Measurements from ENCODE around the gene MYH7.
"Not testable (repeated sequence)": the region's sequence is repeated elsewhere in the genome, so short reads cannot be mapped to it uniquely, and the experiment has no call there.

The MYH7 gene

DNA sequence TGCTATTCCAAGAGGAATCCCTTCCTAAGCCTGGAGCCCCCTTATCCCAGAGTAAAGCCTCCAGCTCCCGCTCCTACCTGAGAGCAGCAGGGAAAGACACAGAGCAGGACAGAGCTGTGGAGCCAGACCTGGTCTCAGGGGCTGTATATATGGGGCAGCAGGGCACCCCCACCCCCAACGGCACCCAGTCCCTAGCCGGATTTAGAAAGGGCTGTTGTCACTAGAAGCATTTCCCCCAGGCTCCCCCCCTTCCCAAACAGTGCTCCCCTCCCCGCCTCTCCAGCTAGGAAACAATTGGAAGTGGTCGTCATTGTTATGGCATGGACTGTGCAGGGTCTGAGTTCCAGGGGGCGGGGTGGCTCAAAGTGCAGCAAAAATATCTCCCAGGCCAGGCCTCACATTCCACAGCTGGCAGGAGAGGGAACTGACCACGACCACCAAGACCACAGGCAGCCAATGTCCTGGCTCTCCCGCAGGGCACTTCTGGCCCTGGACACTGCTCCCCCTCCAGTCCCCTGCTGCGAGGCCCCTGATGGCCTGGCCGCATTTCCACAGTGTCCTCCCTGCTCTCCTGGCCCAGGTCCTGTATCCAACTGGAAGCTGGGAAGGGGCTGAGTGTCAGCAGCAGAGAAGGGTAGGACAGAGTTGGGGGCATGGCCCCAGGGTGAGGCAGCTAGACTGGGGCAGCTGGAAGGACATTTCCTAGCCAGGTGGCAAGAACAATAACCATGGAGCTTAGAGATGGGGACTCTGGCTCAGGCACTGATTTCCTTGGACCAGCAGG is at the start of gene MYH7:
Gene MYH7 (minus strand): TSS at position 118 of the 784 bp plus-strand sequence. CDS start 1,928 bp downstream, outside the sequence.
- peak; percentile 30 for DNase-seq

DNA sequence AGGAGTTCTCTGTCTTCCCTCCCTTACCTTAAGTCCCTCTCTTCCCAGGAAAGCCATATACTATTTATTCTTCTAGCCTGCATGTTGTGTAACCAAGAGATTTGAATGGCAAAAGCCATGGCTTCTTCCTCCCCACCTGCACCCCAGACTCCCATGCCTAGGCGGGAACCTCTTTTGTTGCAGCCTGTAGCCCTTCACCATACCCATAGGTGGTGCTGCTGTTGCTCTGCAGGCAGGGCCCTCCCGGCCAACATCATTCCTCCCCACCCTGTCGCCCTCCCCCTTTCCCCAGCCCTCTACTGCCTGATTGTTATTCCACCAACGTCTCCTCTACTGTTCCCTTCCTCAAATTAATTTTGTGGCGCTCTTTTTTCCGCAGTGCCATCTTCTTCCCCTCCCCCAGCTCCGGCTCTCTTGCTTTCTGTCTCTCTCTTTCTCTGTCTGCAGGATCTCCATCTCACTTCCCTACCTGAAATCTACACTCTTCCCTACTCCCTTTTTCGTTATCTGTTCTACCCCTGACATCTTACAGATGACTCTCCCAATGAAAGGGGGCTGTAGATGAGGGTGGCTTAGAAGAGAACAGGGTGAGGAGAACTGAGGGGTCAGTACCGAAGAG is 47.9 kb upstream of the MYH7 start:
- DNase-seq = no peak

DNA sequence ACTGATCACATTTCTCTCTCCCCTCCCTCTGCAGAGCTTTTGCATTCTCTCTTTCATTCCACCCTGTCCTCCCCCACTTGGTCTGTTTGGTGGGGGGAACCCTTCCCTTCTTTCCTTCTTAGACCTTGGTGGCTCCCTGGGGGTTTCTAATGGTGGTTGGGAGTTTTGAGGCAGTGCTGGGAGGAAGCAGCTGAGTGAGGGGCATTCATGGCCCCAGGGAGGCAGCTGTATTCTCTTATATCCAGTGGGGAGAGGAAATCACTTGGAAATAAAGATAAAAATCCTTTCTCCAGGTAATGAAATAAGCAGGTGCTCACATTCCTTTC is 47.3 kb upstream of the MYH7 start:
- DNase-seq = no peak

DNA sequence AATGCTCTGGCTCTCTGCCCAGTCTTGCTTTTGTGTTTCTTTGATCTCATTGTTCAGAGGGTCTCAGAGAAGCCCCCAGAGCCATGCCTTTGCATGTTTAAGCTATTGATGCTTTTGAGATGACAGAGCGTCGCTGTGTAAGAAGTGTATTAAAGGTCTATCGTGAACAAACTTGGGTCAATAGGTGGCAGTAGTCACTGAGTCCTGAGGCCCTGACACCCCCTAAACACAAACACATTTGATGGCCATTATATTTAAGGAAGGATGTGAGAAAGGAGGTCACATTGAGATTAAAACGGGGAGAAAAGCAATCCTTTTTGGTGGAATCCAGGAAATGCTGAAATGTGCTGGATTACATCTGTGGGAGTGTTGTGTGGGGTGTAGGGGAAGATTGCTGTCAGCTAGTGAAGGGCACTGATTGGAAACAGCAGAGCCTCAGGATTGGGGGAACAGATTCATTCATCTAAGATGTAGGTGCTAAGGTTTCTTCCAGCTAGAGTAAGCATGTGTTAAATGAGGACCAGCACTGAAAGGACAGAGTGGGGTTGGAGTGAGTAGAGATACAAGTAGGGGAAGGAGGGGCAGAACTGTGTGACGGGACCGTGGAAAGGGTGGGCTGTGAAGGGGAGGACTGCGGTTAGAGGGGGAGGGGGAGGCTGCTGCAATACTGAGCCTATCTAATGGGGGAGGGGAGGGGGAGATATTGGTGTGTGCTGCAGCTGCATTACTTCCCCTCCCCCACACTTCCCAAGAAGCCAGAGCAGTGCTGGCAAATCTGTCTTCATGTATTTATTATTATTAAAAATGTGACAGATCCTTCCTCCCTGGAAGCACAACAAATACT is 46.7 kb upstream of the MYH7 start:
- DNase-seq = no peak

DNA sequence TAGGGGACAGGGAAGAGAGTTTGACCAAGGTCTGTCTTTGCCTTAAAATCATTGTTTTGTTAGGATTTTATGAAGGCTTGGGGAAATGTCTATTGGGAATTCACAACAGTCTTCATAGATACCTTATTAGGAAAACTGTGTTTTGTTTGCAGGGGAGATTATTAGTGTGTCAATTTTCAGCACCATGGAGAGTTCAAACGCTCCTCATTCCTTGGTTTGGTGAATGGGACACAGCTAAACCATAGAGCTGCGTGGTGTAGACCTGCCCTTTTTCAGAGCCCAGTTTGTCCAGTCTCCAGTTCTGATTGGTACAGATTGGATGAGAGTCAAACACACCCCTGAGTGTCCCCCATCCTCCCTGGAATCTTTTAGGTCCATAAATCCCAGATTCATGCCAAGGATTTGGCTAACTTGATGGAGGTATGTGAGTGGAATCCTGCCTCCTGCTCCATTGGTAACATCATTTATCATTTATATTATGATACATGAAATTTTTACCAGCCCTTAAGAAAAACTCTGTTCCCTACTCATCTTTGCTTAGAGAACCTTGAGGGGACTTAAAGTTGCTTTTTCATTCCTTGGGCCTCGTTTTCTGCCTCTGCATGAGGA is 46.0 kb upstream of the MYH7 start:
- DNase-seq = no peak

DNA sequence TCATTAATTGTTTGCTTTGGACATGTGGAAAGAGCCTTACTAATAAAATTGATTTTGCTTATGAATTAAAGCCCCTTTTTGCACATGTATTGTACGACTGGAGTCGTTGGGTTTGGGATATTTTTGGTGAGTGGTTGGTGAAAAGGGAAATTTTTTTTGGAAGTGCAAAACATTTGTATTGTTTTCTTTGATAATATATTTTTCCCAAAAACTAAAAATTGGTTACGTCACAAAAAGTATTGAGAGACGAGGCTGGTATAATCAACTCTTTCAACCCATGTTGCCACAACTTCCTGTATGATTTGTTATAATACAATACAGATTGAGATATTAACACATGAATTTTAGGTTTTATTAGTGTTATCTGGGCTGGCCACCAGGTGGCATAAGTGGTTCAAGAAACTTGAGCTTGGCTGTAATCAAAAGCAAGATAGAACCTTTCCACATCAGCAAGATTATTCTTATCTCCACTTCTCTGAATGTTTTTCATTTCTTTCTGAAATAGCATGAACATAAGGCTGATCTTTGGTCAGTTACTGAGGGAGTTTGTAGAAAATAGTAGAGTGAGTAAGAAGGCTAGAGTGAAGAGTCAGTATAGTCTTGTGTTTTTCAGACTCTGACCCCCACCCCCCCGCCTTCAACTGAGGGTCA is 42.8 kb upstream of the MYH7 start:
- peak; percentile 62 for DNase-seq

DNA sequence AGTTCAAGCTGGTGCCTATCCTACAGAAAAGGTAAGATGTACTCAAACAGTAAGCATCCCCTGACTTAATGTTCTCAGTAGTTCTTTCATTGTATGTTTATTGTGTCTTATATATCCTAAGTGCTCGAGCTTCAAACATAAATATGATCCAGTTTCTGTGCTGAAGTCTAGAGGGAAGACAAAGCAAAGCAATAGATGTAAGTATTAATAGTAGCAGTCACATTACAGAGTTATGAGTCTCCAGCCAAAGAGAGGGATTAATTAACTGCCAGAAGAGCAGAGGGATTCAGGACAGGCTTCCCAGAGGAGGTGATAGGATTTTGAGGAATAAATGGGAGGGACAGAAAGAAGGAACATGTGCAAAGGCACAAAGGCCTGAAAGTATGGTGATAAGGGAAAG is 35.5 kb upstream of the MYH7 start:
- no peak for DNase-seq

DNA sequence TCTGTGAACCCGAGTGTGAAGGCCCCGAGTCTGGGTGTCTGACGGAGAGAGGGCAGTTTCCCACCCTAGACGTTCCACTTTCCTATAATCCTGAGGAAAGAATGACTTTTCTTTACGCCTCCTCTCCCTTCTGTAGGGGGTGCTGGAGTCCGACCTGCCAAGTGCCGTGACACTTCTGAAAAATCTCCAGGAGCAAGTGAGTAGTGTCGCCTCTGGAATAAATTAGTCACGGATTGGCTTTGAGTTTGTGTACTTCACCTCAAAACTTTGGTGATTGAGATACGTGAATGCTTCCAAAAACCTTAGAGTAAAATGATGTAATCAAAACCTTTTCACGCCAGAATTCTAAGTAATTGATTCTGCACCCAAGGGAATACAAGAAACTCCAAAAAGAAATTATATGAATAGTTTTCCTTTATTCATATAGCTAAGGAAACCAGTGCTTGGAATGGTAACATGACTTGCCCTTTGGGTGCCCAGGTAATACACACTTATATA is 34.5 kb upstream of the MYH7 start:
- no peak for DNase-seq

DNA sequence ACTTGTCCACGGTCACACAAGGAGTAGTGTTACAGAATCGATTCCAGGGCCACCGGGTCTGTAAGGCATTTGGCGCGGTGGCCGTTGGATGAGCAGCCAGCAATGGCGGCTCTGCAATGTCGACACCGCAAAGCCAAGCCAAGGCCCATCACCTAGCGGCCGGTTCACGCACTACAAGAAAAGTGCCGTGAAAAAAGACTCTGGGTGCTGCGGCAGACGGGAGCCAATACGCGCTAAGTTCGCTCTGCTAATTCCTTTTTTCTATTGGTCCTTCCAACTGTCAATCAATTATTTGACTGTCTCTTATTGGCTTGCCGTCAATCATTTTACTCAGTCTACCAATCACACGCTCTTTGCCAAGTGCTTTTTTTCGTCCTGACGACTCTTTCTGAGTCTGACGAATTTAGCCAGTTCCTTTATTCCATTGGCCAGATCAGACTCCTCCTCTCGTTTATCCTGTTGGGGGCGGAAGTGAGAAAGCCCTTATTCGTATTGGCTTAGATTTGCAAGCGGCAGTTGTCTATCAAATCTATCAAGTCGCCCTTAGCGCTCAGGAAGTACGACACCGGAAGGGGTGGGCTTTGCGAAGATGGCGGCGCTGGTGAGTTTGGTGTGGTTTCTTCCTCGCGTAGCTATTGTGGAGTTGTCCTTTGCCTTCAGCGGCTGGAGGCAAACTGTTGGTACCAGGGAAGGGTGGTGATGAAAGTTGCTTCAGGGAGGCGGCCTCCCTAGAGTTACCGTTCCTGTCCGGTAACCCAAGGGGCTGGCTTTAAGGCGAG is 33.9 kb upstream of the MYH7 start, which contains the start of gene NGDN:
Gene NGDN (plus strand): TSS at position 577 of the 779 bp plus-strand sequence. CDS start 13 bp downstream, at position 590.
- DNase-seq = peak; percentile 93

DNA sequence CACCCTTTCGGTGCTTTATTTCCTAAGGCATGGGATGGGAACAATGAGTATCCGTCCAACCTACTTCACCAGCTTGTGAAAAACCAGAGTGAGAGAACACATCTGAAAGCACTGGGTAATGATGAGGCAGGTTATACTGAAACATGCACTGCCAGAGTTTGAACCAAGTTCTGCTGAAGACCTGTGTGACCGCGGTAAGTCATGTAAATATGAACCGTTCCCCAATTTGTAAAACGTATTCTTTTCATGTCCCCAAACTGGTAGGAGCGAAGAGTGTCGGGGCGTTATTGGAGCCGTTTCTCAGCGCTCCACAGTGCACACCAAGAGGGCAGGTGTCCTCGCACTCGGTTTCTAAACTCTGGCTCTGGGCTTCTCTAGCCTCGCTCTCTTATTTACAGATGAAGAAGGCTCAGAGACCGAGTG is 33.3 kb upstream of the MYH7 start:
- DNase-seq = no peak

DNA sequence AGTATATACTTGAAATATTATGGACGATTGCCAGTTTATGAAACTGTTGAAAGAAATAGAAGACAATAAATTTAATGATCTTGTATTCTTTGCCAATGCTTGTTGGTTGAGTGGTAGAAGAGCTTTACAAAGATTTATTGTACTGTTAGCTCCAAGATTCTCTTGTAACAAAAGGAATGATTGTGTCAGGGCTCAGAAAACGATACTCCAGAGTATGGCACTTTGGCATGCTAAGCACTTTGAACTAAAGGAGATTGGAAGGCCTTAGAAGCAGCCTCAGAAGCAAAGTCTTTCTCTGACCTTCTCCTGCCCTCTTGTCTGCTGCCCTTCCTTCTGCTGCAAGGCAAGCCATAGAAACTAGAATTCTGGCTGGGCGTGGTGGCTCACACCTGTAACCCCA is 29.8 kb upstream of the MYH7 start:
- no peak for DNase-seq

DNA sequence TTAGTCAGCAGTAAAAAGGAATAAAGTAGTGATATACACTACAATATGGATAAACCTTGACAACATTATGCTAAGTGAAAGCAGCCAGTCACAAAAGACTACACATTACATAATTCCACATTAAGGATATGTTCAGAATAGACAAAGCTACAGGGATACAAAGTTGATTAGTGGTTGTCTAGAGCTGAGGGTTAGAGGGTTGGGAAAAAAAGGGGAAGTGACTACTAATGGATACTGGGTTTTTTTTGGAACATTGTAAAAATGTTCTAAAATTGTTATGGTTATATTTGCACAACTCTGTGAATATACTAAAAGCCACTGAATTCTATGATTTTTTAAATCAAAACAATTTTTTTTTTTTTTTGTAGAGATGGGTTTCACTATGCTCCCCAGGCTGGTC is 29.2 kb upstream of the MYH7 start:
- DNase-seq = no peak

DNA sequence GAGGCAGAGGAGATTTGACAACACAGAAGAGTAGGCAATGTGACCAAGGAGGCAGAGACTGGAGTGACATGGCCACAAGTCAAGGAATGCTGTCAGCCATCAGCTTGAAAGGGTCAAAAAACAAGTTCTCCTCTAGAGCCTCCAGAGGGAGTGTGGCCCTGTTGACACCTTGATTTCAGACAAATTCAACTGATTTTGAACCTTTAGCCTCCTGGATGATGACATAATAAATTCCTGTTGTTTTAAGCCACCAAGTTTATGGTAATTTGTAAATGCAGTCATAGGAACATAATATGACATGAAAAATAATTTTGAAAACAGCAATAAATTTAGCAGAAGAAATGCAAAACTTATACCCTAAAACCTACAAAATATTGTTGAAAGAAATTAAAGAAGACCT is 25.5 kb upstream of the MYH7 start:
- no peak for DNase-seq

DNA sequence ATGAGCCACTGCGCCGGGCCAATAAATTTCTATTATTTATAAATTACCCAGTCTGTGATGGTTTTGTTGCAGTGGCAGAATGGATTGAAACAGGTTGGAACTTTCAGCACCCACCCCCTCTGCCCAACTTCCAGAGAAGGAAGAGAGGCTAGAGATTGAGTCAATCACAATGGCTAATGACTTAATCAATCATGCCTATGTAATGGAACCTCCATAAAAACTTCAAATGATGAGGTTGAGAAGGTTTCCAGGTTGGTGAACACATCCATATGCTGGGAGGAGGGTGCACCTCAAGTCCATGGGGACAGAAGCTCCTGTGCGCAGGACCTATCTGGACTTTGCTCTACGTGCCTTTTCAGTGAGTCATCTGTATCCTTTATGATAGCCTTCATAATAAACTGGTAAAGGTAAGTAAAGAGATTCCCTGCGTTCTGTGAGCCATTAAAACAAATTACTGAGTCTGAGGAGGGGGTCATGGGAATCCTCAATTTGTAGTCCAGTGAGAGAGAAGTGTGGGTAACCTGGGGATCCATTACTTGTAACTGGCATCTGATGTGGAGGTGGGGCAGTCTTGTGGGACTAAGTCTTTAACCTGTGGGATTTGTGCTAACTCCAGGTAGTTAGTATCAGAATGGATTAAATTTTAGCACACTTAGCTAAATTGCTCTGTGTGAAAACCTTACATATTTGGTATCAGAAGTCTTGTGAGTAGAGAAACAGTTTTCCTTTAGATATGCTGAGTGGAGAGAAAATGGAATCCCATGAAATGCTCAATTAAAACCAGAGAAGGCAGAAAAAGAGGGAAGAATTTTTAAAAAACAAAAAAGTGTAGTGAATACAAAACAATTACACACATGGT is 22.4 kb upstream of the MYH7 start:
- DNase-seq = no peak

DNA sequence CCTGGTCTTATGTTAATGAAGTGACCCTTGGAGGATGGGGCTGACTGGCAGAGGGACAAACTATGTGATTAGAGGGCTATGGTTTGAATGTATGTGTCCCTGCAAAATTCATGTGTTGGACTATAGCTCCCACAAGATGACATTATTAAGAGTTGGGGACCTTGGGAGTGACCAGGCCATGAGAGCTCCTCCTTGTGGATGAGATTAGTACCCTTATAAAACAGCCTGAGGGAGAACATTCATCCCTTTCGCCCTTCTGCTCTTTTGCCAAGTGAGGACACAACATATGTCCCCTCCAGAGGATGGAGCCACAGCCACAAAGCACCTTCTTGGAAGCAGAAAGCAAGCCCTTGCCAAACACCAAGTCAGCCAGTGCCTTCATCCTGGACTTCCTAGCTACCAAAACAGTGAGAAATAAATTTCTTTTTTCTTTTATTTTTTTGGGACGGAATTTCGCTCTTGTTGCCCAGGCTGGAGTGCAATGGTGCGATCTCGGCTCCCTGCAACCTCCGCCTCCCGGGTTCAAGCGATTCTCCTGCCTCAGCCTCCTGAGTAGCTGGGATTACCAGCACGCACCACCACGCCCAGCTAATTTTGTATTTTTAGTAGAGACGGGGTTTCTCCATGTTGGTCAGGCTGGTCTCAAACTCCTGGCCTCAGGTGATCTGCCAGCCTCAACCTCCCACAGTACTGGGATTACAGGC is 21.6 kb upstream of the MYH7 start:
- not testable (repeated sequence) for DNase-seq

DNA sequence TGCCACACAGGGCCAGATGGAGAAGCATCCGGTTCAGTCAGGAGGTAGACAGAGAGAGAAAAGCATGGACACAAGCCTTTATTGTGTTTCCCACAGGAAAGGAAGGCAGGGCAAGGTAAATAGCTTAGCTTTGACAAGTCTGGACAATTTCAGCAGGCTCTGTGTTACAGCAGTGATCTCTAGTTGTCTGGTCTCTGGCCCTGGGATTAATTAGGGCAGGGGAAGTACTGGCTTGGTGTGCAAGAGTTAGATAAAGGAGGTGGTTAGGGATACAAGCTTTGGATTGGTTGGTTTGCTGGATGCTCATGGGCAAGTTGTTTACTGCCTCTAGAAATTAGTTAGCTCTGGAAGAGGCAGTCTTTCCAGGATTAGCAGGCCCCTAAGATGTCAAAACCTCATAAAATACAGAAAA is 19.0 kb upstream of the MYH7 start:
- DNase-seq = no peak

DNA sequence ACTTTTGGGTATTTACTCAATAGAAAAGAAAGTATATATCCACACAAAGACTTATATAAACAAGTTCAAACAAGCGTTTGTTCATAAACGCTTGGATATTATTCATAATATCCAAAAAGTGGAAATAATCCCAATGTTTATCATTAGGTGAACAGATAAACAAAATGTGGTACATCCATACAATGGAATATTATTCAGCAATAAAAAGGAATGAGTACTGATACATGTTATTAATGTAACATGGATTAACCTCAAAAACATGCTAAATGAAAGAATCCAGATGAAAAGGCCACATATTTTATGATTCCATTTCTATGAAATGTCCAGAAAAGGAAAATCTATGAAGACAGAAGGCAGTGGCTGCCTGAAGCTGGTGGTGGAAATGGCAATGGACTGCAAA is 16.8 kb upstream of the MYH7 start:
- no peak for DNase-seq

DNA sequence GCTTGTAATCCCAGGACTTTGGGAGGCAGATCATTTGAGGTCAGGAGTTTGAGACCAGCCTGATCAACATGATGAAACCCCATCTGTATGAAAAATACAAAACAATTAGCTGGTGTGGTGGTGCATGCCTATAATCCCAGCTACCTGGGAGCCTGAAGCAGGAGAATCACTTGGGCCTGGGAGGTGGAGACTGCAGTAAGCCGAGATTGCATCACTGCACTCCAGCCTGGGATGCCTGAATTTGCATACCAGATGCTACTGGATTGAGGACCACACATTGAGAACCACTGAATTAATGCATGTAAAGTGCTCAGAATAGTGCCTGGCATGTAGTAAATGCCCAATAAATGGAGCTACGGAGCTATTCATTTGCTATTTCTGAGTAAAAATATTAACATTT is 14.9 kb upstream of the MYH7 start:
- DNase-seq = no peak

DNA sequence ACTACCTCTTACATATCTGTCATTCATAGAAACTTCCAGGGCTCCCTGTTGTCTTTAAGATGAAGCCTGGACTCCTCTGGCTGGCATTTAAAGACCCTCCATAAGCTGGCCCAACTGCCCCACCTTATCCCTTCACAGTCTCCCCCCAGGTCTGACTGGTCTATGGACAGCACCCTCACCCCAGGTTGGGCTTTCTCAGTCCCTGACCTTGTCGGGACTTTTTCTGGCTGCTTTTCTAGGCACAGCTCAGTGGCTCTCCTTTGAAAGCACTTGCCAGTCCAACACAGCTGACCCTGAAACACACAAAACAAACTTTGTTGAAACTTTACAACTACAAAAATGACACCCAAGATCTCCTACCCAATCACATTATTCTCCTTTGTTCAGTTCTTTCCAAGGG is 13.9 kb upstream of the MYH7 start:
- peak; percentile 32 for DNase-seq

Measured in activated CD8-positive, alpha-beta memory T cell treated with anti-CD3 and anti-CD28 coated beads, Interleukin-2, amount 50 U/mL, for 48 hours (primary cell).